ENCODE results near the gene OR8D4.
"Not testable (repeated sequence)": the region's sequence is repeated elsewhere in the genome, so short reads cannot be mapped to it uniquely, and the experiment has no call there.

The OR8D4 gene

GRCh38 chr11:123901867-123902266 lies at the start of gene OR8D4:
TSS of gene OR8D4 (plus strand) at chr11:123902167. CDS start at chr11:123906432, 4,265 bp downstream.
- no peak for DNase-seq

DNA sequence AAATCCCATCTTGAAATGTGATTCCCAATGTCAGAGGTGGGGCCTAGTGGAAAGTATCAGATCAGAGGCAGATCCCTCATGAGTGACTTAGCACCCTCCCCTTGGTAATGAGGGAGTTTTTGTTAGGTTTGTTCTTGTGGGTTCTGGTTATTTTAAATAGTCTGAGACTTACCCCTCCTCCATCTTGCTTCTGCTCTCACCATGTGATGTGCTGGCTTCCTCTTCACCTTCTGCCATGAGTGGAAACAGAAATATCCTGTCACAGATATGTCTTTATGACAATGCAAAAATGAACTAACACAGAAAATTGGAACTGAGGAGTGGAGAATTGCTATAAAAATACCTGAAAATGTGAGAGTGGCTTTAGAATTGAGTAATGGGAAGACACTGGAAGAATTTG lies 49.6 kb upstream of the OR8D4 start:
- DNase-seq: no peak

GRCh38 chr11:123853038-123853437 lies 48.9 kb upstream of the OR8D4 start:
- no peak for DNase-seq

- no peak for DNase-seq
Observed at GRCh38 chr11:123856444-123856843, 45.5 kb upstream of the OR8D4 start.

- no peak for DNase-seq
Observed at GRCh38 chr11:123859731-123860130, 42.2 kb upstream of the OR8D4 start.

DNA sequence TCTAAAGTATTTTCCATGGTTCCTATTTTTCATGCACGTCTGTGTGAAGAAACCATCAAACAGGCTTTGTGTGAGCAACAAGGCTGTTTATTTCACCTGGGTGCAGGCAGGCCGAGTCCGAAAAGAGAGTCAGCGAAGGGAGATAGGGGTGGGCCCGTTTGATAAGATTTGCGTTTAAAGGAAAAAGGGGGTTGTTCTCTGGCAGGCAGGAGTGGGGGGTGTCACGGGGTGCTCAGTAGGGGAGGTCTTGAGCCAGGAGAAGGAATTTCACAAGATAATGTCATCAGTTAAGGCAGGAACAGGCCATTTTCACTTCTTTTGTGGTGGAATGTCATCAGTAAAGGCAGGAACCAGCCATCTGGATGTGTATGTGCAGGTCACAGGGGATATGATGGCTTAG lies 36.7 kb upstream of the OR8D4 start:
- DNase-seq: not testable (repeated sequence)

- not testable (repeated sequence) for DNase-seq
Observed at GRCh38 chr11:123867795-123868194, 34.2 kb upstream of the OR8D4 start.

DNA sequence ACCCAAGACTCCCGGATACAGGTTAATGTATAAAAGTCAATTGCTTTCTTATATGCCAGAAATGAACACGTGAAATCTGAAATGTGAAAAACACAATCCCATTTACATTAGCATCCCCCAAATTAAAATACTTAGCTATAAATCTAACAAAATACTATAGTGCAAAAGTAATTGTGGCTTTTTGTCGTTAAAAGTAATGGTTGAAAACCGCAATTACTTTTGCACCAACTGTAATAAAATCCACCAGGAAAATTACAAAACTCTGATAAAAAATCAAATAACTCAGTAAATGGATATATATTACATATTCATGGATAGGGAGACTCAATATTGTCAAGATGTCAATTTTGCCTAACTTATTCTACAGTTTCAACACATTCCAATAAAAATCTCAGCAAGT lies 21.1 kb upstream of the OR8D4 start:
- no peak for DNase-seq

DNA sequence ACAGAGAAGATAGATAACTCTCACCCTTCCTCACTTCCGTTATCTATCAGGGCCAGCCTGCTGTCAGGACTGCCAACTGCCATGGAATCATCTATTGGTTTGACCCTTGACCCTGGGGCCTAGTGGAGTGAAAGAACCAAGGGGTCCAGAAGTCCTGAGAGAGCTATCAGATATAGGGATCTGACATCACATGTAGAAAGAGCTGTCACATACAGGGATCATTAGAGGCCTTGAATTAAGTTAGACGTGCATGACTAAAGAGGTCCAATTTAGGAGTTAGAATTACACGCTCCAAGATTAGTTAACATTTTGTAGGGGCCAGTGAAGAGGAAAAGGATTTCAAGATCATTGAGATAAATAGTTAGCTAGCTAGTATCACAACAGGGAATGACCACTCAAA lies 16.4 kb upstream of the OR8D4 start, which contains the start of gene TMEM225:
Gene TMEM225, minus strand, starts transcription at position 101 of the 400 bp plus-strand sequence. CDS start 245 bp downstream, outside the sequence.
- no peak for DNase-seq

- DNase-seq: no peak
Observed at GRCh38 chr11:123892031-123892430, 9.9 kb upstream of the OR8D4 start.

DNA sequence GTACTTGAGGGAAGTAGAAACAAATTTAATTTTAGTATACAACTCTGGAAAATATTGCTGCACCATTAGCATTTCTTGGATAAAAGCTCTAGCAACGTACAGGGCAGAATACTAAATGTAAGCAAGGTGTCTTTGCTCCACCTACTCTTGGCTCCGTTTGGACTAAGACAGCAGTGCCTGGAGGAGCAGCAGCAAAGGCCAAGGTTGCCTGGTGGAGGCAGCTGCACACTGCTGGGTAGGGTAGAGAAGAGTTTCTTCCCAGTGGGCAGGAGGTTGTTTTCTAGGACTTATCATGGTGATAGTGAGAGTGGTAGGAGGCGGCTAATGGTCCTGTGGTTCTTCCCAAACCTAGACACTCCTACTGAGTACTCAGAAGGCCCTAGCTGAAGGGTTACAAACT lies 2.2 kb upstream of the OR8D4 start:
- DNase-seq: no peak

GRCh38 chr11:123903932-123904331 lies 2.0 kb downstream of the OR8D4 start:
- no peak for DNase-seq

- no peak for DNase-seq
Observed at GRCh38 chr11:123904932-123905331, 3.0 kb downstream of the OR8D4 start.

DNA sequence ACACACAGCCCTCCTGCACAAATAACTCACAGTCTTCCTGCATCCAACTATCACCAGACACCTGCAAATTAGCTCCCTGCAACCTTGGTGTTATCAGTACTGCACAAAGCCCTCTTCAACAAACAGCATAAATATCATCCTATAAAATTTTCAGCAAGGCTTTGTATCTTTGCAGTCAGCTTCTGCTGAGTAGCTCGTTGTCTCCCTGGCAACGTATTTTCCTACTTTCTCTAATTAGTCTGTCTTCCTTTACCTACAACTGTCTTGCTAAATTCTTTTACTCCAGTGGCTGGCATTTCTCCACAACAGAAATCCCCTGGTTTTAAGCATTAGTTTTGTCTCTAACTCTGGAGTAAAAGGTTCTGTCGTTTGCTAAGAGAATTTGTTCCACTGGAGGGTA lies 3.9 kb downstream of the OR8D4 start:
- DNase-seq: peak in 2 of 3 experiments; percentile 7 to 31

DNA sequence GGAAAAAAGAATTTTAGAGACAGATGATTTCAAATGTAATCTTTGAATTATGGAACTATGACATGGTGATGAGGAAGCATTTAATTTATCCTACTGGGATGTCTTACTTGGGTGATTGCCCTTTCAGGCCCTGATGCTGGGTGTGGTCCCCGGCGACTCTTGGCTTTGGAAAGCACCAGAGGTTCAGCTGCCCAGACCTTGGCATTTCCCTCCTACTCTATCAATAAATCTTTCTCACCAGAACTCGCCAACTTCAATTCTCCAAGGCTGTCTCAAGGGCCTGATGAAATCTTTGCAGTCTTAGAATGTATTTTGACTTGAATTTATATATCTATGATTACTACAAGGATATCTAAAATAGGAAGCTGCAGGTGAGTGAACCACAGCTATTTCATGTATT lies 19.0 kb downstream of the OR8D4 start:
- no peak for DNase-seq

DNA sequence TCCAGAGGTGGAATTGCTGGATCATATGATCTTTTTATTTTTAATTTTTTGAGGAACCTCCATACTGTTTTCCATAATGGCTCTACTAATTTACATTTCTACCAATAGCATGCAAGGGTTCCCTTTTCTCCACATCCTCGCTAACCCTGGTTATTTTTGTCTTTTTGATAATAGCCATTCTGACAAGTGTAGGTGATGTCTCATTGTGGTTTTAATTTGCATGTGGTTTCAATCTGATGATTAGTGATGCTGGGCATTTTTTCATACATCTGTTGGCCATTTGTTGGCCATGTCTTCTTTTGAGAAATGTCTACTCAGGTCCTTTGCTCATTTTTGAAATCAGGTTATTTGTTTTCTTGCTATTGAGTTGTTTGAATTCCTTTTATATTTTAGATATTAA lies 22.1 kb downstream of the OR8D4 start:
- DNase-seq: no peak

DNA sequence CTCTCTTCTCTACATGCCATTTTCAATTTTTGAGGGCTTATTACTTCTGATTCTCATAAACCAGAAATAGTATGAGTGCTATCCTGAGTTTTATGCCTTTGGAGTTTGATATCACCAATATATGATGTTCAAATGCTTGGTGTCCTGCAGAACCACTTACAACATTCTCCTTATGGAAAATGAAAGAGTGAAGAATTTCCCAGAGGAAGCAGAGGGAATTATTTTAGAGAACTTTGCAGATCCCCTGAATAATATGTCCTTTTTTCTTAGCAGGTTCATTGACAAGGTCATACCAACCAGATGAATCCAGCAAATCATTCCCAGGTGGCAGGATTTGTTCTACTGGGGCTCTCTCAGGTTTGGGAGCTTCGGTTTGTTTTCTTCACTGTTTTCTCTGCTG lies 37.4 kb downstream of the OR8D4 start, which contains the start of gene OR4D5:
Gene OR4D5, plus strand, starts transcription at position 301 of the 400 bp plus-strand sequence. Its CDS starts 0 bp downstream, at position 301.
- DNase-seq: no peak

- no peak for DNase-seq
Observed at GRCh38 chr11:123942413-123942812, 40.4 kb downstream of the OR8D4 start.

DNA sequence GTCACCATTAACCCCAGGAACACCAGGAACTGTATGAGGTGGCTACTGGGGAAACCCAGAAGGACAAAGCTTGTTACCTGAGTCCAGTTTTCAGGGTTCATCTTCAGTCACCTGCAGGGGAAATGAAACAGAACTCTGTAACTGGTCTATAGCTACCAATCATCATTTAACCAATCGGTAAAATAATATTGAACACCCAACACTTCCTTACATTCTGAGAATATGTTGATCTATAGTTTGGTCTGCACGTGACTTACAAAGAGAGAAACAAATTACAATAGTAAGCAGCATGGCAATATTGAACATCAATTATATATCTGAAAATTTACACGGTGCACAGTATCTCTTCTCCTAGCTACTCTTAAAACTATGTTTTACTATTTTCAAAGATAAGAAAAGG lies 41.8 kb downstream of the OR8D4 start, which contains the start of gene OR6T1:
Gene OR6T1, minus strand, starts transcription at position 101 of the 400 bp plus-strand sequence. Its CDS starts 0 bp downstream, at position 101.
- DNase-seq: no peak

DNA sequence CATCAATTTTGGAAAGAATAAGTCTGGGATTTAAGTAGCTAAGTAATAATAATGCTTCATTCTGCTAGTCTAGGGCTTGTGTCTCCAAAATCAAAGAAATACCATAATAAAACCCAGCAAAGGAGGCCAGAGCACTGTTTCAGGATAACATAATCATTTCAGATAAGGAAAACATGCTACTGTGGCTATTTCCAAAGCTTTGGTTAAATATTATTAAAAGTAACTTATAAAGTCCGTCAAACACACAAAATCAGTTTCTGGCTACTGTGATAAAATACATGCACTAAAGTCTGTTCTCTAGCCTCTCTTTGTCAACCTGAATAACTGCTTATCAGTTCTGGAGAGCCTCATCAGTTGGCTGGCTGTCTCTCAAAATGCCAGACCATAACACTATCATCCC lies 43.2 kb downstream of the OR8D4 start:
- DNase-seq: no peak

- DNase-seq: no peak
Observed at GRCh38 chr11:123956752-123957151, 54.8 kb downstream of the OR8D4 start.
